H1 (cell line): Measurements from ENCODE around the gene LMTK2. TPM values are rescaled to one million over a fixed set of nuclear protein-coding genes. Genes with fewer than 3 reads are reported as not detected.

Experiments
- CTCF ChIA-PET: fragments of 300-600 bp; sonication (Branson Sonifier 250); formaldehyde crosslinking; loops from one replicate; lab custom pipeline; 2021; ENCODE audit not compliant: partially characterized antibody; lab: Charles Lee
- POLR2A ChIA-PET: fragments of 300-600 bp; sonication (Branson Sonifier 250); formaldehyde crosslinking; loops from one replicate; lab custom pipeline; 2021; ENCODE audit warnings: inconsistent platforms; ENCODE audit not compliant: partially characterized antibody; lab: Charles Lee
- DNase-seq, 2 experiments: peaks; one replicate each; pipeline versions ENCODE4 v3.0.0 to v3.0.0-alpha.2; 2010 to 2022; ENCODE audit warnings: low spot score in 2 of 2, low read depth in 1 of 2, mixed read lengths in 1 of 2
- FAIRE-seq: peaks from 2 replicates; lab custom pipeline; 2011; peaks lifted over from hg19 to GRCh38; lab: Jason Lieb, UNC
- H2AFZ ChIP-seq: 2 replicates; pipeline ENCODE4 v1.8.1; 2012; ENCODE audit warnings: low read length, inconsistent platforms
- H2AK5ac ChIP-seq: 2 replicates; pipeline ENCODE4 v1.6.1; 2013; ENCODE audit warnings: low read depth, low read length
- H2BK120ac ChIP-seq: replicated peaks from 2 replicates; pipeline ENCODE3; 2013; ENCODE audit warnings: low read depth, low read length, inconsistent platforms
- H2BK12ac ChIP-seq: 2 replicates; pipeline ENCODE4 v1.6.1; 2013; ENCODE audit warnings: low read depth, low read length
- H2BK15ac ChIP-seq: 2 replicates; pipeline ENCODE4 v1.6.1; 2013; ENCODE audit warnings: low read length
- H2BK20ac ChIP-seq: 2 replicates; pipeline ENCODE4 v1.6.1; 2013; ENCODE audit warnings: low read length
- H2BK5ac ChIP-seq: 2 replicates; pipeline ENCODE4 v1.6.1; 2013; ENCODE audit warnings: low read depth, low read length
- H3K14ac ChIP-seq: 2 replicates; pipeline ENCODE4 v1.6.1; 2013; ENCODE audit warnings: inconsistent platforms; ENCODE audit not compliant: insufficient read length
- H3K18ac ChIP-seq: 2 replicates; pipeline ENCODE4 v1.6.1; 2013; ENCODE audit warnings: low read length; ENCODE audit errors: extremely low read depth
- H3K23ac ChIP-seq: 2 replicates; pipeline ENCODE4 v1.6.1; 2013; ENCODE audit warnings: inconsistent platforms; ENCODE audit not compliant: insufficient read length
- H3K23me2 ChIP-seq: 2 replicates; pipeline ENCODE4 v1.6.1; 2013; ENCODE audit warnings: low read depth, low read length
- H3K27ac ChIP-seq: 2 replicates; pipeline ENCODE4 v1.6.1; 2011; ENCODE audit warnings: low read depth, low read length, inconsistent platforms
- H3K27me3 ChIP-seq, 4 experiments: replicated peaks in 1 of 4; 1 replicate in 1 of 4; 2 replicates in 3 of 4; pipeline versions ENCODE4 v1.6.1 to v1.8.1; 2011 to 2013; ENCODE audit warnings: low read length in 3 of 4, mild to moderate bottlenecking in 3 of 4, inconsistent platforms in 2 of 4, mixed read lengths in 2 of 4, moderate library complexity in 1 of 4; ENCODE audit not compliant: control insufficient read depth in 3 of 4, insufficient read depth in 3 of 4; ENCODE audit errors: extremely low read depth in 1 of 4
- H3K36me3 ChIP-seq, 4 experiments: 2 replicates each; pipeline versions ENCODE4 v1.6.1 to v1.8.1; 2011 to 2013; ENCODE audit warnings: mild to moderate bottlenecking in 4 of 4, low read length in 3 of 4, moderate library complexity in 2 of 4, control low read depth in 1 of 4, inconsistent platforms in 1 of 4; ENCODE audit not compliant: insufficient read depth in 4 of 4, control insufficient read depth in 2 of 4
- H3K4ac ChIP-seq: replicated peaks from 2 replicates; pipeline ENCODE3; 2013; ENCODE audit warnings: low read length, low read depth, mixed read lengths, inconsistent platforms; ENCODE audit not compliant: insufficient read length
- H3K4me1 ChIP-seq, 4 experiments: replicated peaks in 1 of 4; 1 replicate in 1 of 4; 2 replicates in 3 of 4; pipeline versions ENCODE4 v1.6.1 to v1.8.1; 2011 to 2013; ENCODE audit warnings: low read length in 3 of 4, inconsistent platforms in 2 of 4, mixed read lengths in 1 of 4; ENCODE audit not compliant: insufficient read depth in 4 of 4, control insufficient read depth in 3 of 4
- H3K4me2 ChIP-seq, 2 experiments: 2 replicates each; pipeline versions ENCODE4 v1.6.1 to v1.8.1; 2011 to 2013; ENCODE audit warnings: low read depth in 2 of 2, low read length in 2 of 2, control low read depth in 1 of 2, inconsistent platforms in 1 of 2, mild to moderate bottlenecking in 1 of 2; ENCODE audit not compliant: insufficient read depth in 1 of 2
- H3K4me3 ChIP-seq, 4 experiments: fragments of 200-600, 300-600 bp in 1 of 4; sonication (generic), shearing (Covaris generic), sonication (Bioruptor Twin) in 1 of 4; 2 replicates each; pipeline versions ENCODE4 v1.5.1 to v1.8.1; 2011 to 2016; ENCODE audit warnings: low read length in 4 of 4, low read depth in 3 of 4, control low read depth in 2 of 4, inconsistent platforms in 2 of 4, mild to moderate bottlenecking in 2 of 4, mixed read lengths in 1 of 4, moderate library complexity in 1 of 4; ENCODE audit not compliant: insufficient read depth in 2 of 4; ENCODE audit errors: extremely low read depth in 1 of 4
- H3K56ac ChIP-seq: replicated peaks from 2 replicates; pipeline ENCODE3; 2013; ENCODE audit warnings: low read depth, mild to moderate bottlenecking, mixed read lengths, low read length, inconsistent platforms; ENCODE audit not compliant: insufficient read length
- H3K79me1 ChIP-seq: 2 replicates; pipeline ENCODE4 v1.6.1; 2013; ENCODE audit warnings: low read depth, low read length, control low read depth
- H3K79me2 ChIP-seq, 2 experiments: 2 replicates each; pipeline versions ENCODE4 v1.6.1 to v1.8.1; 2012 to 2013; ENCODE audit warnings: low read length in 2 of 2, mild to moderate bottlenecking in 2 of 2, inconsistent platforms in 1 of 2; ENCODE audit not compliant: insufficient read depth in 2 of 2, control insufficient read depth in 1 of 2
- H3K9ac ChIP-seq, 4 experiments: replicated peaks in 1 of 4; 1 replicate in 1 of 4; 2 replicates in 3 of 4; pipeline versions ENCODE4 v1.6.1 to v1.8.1; 2011 to 2013; ENCODE audit warnings: low read depth in 3 of 4, low read length in 3 of 4, control low read depth in 2 of 4, mild to moderate bottlenecking in 2 of 4, moderate library complexity in 2 of 4, inconsistent platforms in 1 of 4; ENCODE audit errors: extremely low read depth in 1 of 4
- H3K9me3 ChIP-seq, 2 experiments: 2 replicates each; pipeline versions ENCODE4 v1.6.1 to v1.8.1; 2012 to 2013; ENCODE audit warnings: mild to moderate bottlenecking in 2 of 2, moderate library complexity in 2 of 2, control low read depth in 1 of 2, inconsistent platforms in 1 of 2, low read depth in 1 of 2, low read length in 1 of 2, mixed read lengths in 1 of 2; ENCODE audit not compliant: insufficient read depth in 2 of 2
- H4K20me1 ChIP-seq, 2 experiments: replicated peaks in 1 of 2; 2 replicates each; pipeline versions ENCODE3 to v1.8.1; 2011 to 2013; ENCODE audit warnings: inconsistent platforms in 2 of 2, low read length in 2 of 2, mild to moderate bottlenecking in 1 of 2; ENCODE audit not compliant: insufficient read depth in 2 of 2, control insufficient read depth in 1 of 2
- H4K5ac ChIP-seq: 2 replicates; pipeline ENCODE4 v1.6.1; 2013; ENCODE audit warnings: low read length, low read depth, mixed read lengths, inconsistent platforms; ENCODE audit not compliant: insufficient read length
- H4K8ac ChIP-seq: 2 replicates; pipeline ENCODE4 v1.8.0; 2013; ENCODE audit warnings: mild to moderate bottlenecking, moderate library complexity, low read length, inconsistent platforms; ENCODE audit not compliant: insufficient read depth; ENCODE audit errors: extremely low read depth
- H4K91ac ChIP-seq: replicated peaks from 2 replicates; pipeline ENCODE3; 2013; ENCODE audit warnings: low read length, mixed read lengths, inconsistent platforms; ENCODE audit not compliant: insufficient read length
- CHD1 ChIP-seq: IDR thresholded peaks from 2 replicates; pipeline ENCODE4 v1.6.1; 2012; ENCODE audit warnings: low read depth, low read length, improper control_type of control experiment
- WGBS, 2 experiments: shearing (Covaris generic) in 1 of 2; methylation state at CpG; one replicate each; pipeline versions ENCODE4 v1.1.6 to v1.1.7; 2013 to 2015; ENCODE audit warnings: low lambda C conversion rate in 2 of 2, mixed read lengths in 2 of 2, inconsistent platforms in 1 of 2, low coverage in 1 of 2, missing lambda C conversion rate in 1 of 2; ENCODE audit not compliant: insufficient replicate concordance in 2 of 2, insufficient coverage in 1 of 2, insufficient read length in 1 of 2; ENCODE audit errors: extremely low coverage in 1 of 2, missing lambda C conversion rate in 1 of 2; 5-methylcytosine and 5-hydroxymethylcytosine counted together
- polyA plus RNA-seq, 7 experiments: library from polyadenylated mRNA; depleted of rRNA in 3 of 7; stranded (reverse) in 5 of 7; unstranded in 2 of 7; fragments of >200 nt in 5 of 7; fragments of 200-250 nt in 2 of 7; gene quantifications; 1 replicate in 5 of 7; 2 replicates in 1 of 7; 4 replicates in 1 of 7; pipeline versions ENCODE4 v1.2.1 to v1.2.3, GENCODE V29; 2011 to 2013; ENCODE audit warnings: missing spikeins in 2 of 7, mixed read lengths in 2 of 7
- total RNA-seq: library from RNA; stranded (reverse); fragmentation: NEBNext Ultra II Directional; extraction: Animal tissue kit (Norgen Biotek cat#: 25700); gene quantifications from 2 replicates; pipeline ENCODE4 v1.2.1, GENCODE V29; 2021
- TF ChIP-seq, protein P1 (sequence below): IDR thresholded peaks from 2 replicates; pipeline ENCODE4 v1.6.1; 2011; ENCODE audit warnings: low read length, improper control_type of control experiment

LMTK2 gene
- total and polyA plus RNA-seq, 2 of the 8 experiments (the other 6 are each of a cell fraction or from before 2014, with no cell fraction given): 9.7 to 30.7 TPM

DNA sequence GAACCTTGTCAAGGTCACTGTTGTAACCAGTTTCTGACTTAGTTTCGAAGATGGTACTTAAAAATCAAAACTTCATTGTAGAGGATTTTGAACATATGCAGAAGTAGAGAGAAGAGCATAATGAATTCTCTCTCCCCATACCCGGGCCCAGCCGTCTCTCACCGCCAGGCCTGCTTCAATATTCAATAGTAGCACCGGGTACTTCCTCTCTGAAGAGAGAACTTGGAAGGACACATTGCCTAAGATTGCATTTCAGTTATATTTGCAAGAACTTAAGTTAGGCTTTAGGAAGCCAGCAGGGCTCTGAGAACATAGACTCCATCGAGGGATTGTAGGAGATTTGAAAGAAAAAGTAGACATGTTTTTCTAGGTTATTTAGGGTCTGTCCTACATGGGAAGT is 19.1 kb downstream of the LMTK2 start:
- H4K20me1 ChIP-seq: peaks cover 0 to 12% of the 10 kb centered on the region in 2 experiments
- TF ChIP-seq CHD1: no peak
- TF ChIP-seq, protein P1, sequence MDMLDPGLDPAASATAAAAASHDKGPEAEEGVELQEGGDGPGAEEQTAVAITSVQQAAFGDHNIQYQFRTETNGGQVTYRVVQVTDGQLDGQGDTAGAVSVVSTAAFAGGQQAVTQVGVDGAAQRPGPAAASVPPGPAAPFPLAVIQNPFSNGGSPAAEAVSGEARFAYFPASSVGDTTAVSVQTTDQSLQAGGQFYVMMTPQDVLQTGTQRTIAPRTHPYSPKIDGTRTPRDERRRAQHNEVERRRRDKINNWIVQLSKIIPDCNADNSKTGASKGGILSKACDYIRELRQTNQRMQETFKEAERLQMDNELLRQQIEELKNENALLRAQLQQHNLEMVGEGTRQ: no peak
- H3K56ac ChIP-seq: no peak overlapping the region
- H3K4me2 ChIP-seq: no peak overlapping the region
- CTCF ChIA-PET: interaction anchor here (1.4 kb wide), 1 partner anchor 104 kb away, joined by 4 read pairs; no protein-coding TSS in a partner anchor
- no peak for FAIRE-seq
- H2BK20ac ChIP-seq: no peak overlapping the region
- H3K27ac ChIP-seq: no peak overlapping the region
- H2BK12ac ChIP-seq: no peak overlapping the region
- no peaks in the 10 kb centered on the region for H3K36me3 ChIP-seq
- H2BK15ac ChIP-seq: no peak overlapping the region
- H3K27me3 ChIP-seq: no peaks in the 10 kb centered on the region
- H3K4me1 ChIP-seq: no peaks in the 10 kb centered on the region; a peak in 1 of 7 replicates
- peaks cover 3 to 91% of the 10 kb centered on the region in 2 experiments; a peak in 3 of 4 replicates for H3K79me2 ChIP-seq
- no peaks in the 10 kb centered on the region for H3K9me3 ChIP-seq
- H2AFZ ChIP-seq: no peak overlapping the region
- H4K8ac ChIP-seq: no peak overlapping the region
- H2BK5ac ChIP-seq: no peak overlapping the region
- H3K79me1 ChIP-seq: peaks cover 5% of the 10 kb centered on the region
- H4K91ac ChIP-seq: no peak overlapping the region
- 88% methylated on average over 6 of the region's 6 CpGs; no CpG with 5 or more reads in 1 of the 2 experiments for WGBS, 2 experiments
- no peak overlapping the region for H2AK5ac ChIP-seq
- POLR2A ChIA-PET: no interaction called here
- H3K4ac ChIP-seq: no peak overlapping the region
- no peak overlapping the region for H2BK120ac ChIP-seq
- DNase-seq: no peak
- H3K23ac ChIP-seq: no peak overlapping the region
- no peak overlapping the region for H3K18ac ChIP-seq
- no peak overlapping the region for H4K5ac ChIP-seq
- H3K9ac ChIP-seq: no peak overlapping the region
- H3K14ac ChIP-seq: no peak overlapping the region
- no peak overlapping the region for H3K4me3 ChIP-seq
- H3K23me2 ChIP-seq: no peaks in the 10 kb centered on the region; the same call in 1 of the 2 replicates
